HG02870 (cell line): Measurements from ENCODE around the gene PTPDC1.
"Not testable (repeated sequence)": the region's sequence is repeated elsewhere in the genome, so short reads cannot be mapped to it uniquely, and the experiment has no call there.

Source experiments
- ATAC-seq: cut with Tn5 transposase; IDR thresholded peaks from one replicate; pipeline ENCODE4 v1.9.1; 2021; ENCODE audit warnings: mild to moderate bottlenecking, moderate library complexity; ENCODE audit not compliant: unreplicated experiment

PTPDC1 gene

DNA sequence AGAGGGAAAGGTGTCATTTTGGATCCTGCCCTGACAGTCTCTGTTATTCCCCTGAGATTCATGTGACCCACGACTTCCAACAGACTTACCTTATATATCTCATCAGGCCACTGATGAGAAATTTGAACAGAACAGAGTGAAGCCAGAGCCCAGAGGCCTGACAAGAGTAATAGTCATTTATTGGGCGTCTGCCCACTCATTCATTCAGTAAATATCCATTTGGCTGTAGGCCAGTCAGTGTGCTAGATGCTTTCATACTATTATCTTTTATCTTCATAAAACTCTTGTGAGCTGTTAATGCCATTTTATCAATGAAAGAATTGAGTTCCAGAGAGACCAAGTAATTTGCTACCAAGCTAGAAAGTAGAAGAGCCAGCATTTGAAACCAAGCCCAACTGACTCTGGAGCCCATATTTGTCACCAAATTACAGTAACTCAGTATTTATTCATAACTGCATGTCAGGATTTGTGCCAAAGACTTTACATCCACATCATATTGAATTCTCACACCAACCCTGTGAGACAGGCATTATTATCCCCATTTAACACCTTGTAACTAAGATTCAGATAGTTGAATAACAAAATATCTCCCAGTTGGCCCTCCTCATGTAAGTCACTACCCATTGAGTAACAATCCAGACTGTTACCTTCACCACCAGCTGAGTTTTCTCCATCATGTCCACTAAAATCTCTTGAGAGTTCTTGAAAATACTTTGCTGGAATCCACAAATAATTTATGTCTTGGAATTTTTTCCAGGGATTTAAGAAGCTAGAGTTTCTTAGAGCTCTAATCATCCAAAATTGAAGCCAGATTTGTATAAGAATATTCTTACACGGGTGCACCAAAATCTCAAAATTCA is 2.5 kb downstream of the PTPDC1 start:
- ATAC-seq = no peak

DNA sequence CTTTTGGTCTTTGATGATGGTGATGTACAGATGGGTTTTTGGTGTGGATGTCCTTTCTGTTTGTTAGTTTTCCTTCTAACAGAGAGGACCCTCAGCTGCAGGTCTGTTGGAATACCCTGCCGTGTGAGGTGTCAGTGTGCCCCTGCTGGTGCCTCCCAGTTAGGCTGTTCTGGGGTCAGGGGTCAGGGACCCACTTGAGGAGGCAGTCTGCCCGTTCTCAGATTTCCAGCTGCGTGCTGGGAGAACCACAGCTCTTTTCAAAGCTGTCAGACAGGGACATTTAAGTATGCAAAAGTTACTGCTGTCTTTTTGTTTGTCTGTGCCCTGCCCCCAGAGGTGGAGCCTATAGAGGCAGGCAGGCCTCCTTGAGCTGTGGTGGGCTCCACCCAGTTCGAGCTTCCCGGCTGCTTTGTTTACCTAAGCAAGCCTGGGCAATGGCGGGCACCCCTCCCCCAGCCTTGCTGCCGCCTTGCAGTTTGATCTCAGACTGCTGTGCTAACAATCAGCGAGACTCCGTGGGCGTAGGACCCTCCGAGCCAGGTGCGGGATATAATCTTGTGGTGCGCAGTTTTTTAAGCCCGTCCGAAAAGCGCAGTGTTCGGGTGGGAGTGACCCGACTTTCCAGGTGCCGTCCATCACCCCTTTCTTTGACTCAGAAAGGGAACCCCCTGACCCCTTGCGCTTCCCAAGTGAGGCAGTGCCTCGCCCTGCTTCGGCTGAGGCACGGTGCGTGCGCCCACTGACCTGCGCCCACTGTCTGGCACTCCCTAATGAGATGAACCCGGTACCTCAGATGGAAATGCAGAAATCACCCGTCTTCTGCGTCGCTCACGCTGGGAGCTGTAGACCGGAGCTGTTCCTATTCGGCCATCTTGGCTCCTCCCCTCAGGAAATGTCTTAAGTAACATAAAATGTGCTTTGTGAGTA is 10.2 kb downstream of the PTPDC1 start:
- not testable (repeated sequence) for ATAC-seq

GRCh38 chr9:94096819-94097577 is 12.7 kb downstream of the PTPDC1 start:
- no peak for ATAC-seq

DNA sequence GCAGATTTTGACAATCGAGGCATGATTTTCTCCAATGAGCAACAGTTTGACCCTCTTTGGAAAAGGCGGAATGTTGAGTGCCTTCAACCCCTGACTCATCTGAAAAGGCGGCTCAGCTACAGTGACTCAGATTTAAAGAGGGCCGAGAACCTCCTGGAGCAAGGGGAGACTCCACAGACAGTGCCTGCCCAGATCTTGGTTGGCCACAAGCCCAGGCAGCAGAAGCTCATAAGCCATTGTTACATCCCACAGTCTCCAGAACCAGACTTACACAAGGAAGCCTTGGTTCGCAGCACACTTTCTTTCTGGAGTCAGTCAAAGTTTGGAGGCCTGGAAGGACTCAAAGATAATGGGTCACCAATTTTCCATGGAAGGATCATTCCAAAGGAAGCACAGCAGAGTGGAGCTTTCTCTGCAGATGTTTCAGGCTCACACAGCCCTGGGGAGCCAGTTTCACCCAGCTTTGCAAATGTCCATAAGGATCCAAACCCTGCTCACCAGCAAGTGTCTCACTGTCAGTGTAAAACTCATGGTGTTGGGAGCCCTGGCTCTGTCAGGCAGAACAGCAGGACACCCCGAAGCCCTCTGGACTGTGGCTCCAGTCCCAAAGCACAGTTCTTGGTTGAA is 13.6 kb downstream of the PTPDC1 start:
- ATAC-seq = no peak

- ATAC-seq = no peak
Measured at GRCh38 chr9:94100152-94100879, 16.1 kb downstream of the PTPDC1 start.

DNA sequence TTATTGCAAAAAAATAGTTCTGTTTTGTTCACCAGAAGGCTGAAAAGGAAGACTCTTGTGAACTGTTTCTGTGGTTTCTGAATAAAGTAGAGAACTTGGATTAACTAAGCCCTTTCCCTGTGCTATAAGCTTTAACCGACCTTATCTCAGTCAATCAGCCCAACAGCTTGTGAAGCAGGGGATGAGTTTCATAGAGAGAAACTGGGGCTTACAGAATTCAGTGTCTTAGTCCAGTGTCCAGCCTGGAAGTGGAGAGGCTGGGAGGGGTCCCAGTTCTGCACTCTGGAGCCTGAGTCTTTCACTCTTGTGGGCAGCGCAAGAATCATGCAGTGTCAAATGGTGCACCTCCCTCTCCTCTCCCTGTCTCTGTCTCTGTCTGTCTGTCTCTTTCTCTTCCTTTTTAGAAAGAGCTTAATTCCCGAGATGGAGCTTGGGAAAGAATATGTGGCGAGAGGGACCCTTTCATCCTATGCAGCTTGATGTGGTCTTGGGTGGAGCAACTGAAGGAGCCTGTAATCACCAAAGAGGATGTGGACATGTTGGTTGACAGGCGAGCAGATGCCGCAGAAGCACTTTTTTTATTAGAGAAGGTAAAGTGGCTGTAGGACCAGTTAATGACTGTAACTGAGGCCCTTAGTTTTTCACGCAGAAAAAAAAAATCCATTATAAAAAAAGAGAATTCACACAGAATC is 17.0 kb downstream of the PTPDC1 start:
- no peak for ATAC-seq

GRCh38 chr9:94108584-94108983 is 24.3 kb downstream of the PTPDC1 start:
- ATAC-seq = no peak

DNA sequence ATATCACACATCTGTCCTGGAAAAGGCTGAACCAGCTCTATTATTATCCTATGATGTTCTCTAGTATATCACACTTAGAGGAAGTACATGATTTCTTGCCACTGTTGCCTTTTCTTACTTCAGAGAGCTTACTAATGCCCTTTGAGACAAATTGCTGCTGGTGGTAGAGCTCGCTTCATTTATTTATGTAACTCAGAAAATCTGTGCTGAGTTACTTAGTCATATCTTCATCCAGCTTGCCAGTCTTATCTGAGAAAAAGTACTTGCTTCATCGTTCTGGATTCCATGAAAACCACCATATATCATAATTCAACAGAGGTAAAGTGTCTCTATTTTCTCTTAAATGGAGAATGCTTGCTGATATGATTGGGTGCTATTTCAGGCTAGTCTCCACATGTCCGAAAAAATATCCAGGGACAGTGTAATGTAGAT is 26.6 kb downstream of the PTPDC1 start:
- no peak for ATAC-seq

DNA sequence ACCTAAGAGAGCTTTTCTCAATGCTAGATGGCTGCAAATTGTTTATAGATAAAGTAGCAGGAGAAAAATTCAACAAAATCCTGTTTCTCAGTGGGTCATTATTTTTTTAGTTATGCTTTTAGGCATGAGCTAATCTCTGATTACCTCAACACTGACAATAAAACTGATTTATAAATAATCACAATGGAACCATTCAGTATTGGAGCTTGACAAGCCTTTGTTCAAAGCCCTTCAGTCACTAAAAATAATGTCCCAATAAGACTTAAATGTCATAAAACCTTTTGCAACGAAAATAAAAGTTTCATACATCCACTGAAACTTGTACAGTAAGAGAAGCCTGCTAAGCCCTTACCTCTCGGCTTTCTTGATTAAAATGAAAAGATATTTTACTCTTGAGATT is 27.2 kb downstream of the PTPDC1 start:
- ATAC-seq = no peak

- ATAC-seq = no peak
Measured at GRCh38 chr9:94112716-94113465, 28.6 kb downstream of the PTPDC1 start.

- ATAC-seq = not testable (repeated sequence)
Measured at GRCh38 chr9:94120088-94120487, 35.8 kb downstream of the PTPDC1 start.

- no peak for ATAC-seq
Measured at GRCh38 chr9:94120854-94121376, 36.7 kb downstream of the PTPDC1 start.

DNA sequence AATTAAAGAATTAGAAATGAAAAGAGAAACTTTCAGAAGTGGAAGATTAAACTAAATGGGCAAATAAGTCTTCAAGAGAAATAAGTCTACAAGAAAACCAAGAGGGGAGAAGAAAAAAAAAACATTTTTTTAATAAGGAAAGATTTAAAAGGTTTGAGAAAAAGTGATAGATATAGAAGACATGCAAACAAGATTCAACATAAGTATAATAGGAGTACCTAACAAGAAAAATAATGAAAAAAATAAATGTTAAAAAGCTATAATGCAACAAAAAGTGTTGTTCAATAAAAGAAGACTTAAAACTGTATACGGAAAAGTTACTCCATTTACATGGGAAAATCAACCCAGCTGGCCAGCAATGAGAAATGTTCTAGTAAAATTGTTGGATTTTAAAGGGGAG is 42.6 kb downstream of the PTPDC1 start:
- no peak for ATAC-seq

GRCh38 chr9:94127806-94128205 is 43.5 kb downstream of the PTPDC1 start:
- no peak for ATAC-seq

- ATAC-seq = no peak
Measured at GRCh38 chr9:94128580-94128979, 44.3 kb downstream of the PTPDC1 start.

GRCh38 chr9:94134629-94135028 is 50.4 kb downstream of the PTPDC1 start:
- no peak for ATAC-seq

GRCh38 chr9:94135222-94135621 is 51.0 kb downstream of the PTPDC1 start:
- no peak for ATAC-seq

DNA sequence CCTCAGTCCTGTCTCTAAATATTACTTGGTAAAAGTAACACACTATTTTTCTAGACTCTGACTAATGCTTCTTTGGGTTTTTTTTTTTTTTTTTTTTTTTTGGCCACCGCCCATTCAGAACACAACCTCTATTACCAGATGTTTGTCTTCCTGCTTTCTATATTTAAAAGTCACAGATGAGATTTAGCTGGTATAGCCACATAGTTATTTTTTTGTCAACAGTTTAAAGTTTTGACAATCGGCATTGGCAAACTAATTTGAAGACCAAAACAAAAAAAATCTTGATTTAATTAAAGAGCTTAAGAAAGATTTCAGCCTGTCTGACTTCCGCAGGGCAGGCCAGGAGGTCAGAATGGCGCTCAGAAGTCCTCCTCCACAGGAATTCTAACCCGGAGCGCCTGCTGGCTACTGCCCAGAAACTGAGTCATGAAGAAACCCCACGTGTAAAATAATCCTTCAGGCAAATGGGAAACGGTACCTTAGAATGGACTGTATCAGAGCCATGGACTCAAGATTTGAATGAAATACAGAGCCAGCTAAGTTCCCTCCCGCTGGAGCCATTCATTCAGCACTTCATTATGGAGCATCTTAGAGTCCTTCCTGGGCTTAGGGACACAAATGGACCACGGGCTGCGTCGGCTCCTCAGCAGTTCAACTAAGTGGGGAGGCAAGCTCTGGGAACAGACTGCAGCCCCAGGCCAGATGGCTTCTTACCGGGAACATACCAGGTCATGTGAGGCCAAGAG is 55.6 kb downstream of the PTPDC1 start:
- no peak for ATAC-seq
